Endothelial cell of umbilical vein (primary cell): ENCODE data around the gene TBC1D24. TPM values are rescaled to one million over a fixed set of nuclear protein-coding genes. Genes with fewer than 3 reads are reported as not detected.

Experiments
- BruUV-seq: library from RNA; stranded (reverse); fragments of 400-500 nt; replicated peaks from 2 replicates; lab custom pipeline; 2021; lab: Mats Ljungman, UMichigan
- CTCF ChIA-PET: fragments of 300-600, 350-600 bp; sonication (Branson Sonifier 250); formaldehyde crosslinking; loops from one replicate; lab custom pipeline; 2021; ENCODE audit warnings: antibody characterized with exemption, inconsistent platforms; lab: Charles Lee
- POLR2A ChIA-PET: fragments of 300-600, 350-600 bp; sonication (Branson Sonifier 250); formaldehyde crosslinking; loops from one replicate; lab custom pipeline; 2021; ENCODE audit warnings: antibody characterized with exemption, inconsistent platforms; lab: Charles Lee
- DNase-seq: peaks from one replicate; pipeline ENCODE4 v3.0.0-alpha.2; 2011; ENCODE audit warnings: low read depth, low spot score
- FAIRE-seq: peaks from 2 replicates; lab custom pipeline; 2011; peaks lifted over from hg19 to GRCh38; lab: Jason Lieb, UNC
- H2AFZ ChIP-seq: 2 replicates; pipeline ENCODE4 v1.6.0; 2012; ENCODE audit warnings: low read depth, low read length, control low read depth, inconsistent platforms
- H3K27ac ChIP-seq: 2 replicates; pipeline ENCODE4 v1.5.1; 2011; ENCODE audit warnings: low read depth, mild to moderate bottlenecking, control low read depth, low read length, moderate library complexity; ENCODE audit not compliant: insufficient read depth
- H3K27me3 ChIP-seq, 2 experiments: 2 replicates each; pipeline versions ENCODE4 v1.6.0 to v1.6.1; 2011; ENCODE audit warnings: low read length in 2 of 2, mixed read lengths in 1 of 2; ENCODE audit not compliant: control insufficient read depth in 2 of 2, insufficient read depth in 2 of 2
- H3K36me3 ChIP-seq, 2 experiments: 2 replicates in 1 of 2; 3 replicates in 1 of 2; pipeline ENCODE4 v1.5.1; 2011; ENCODE audit warnings: low read length in 2 of 2, mild to moderate bottlenecking in 1 of 2, moderate library complexity in 1 of 2; ENCODE audit not compliant: control insufficient read depth in 2 of 2, insufficient read depth in 2 of 2; ENCODE audit errors: extremely low read depth in 1 of 2
- H3K4me1 ChIP-seq: 3 replicates; pipeline ENCODE4 v1.5.1; 2011; ENCODE audit warnings: mild to moderate bottlenecking, low read length; ENCODE audit not compliant: control insufficient read depth, insufficient read depth; ENCODE audit errors: extremely low read depth
- H3K4me2 ChIP-seq: 2 replicates; pipeline ENCODE4 v1.6.1; 2011; ENCODE audit warnings: low read length, control low read depth, mixed read lengths; ENCODE audit not compliant: insufficient read depth
- H3K4me3 ChIP-seq, 3 experiments: fragments of 200-600 bp in 1 of 3; sonication (generic), shearing (Covaris generic) in 1 of 3; replicated peaks in 1 of 3; 2 replicates each; pipeline ENCODE4 v1.5.1; 2011 to 2016; ENCODE audit warnings: control low read depth in 3 of 3, low read length in 3 of 3, mild to moderate bottlenecking in 2 of 3, inconsistent platforms in 1 of 3, low read depth in 1 of 3, moderate library complexity in 1 of 3; ENCODE audit not compliant: insufficient read depth in 1 of 3
- H3K79me2 ChIP-seq: 2 replicates; pipeline ENCODE4 v1.6.0; 2012; ENCODE audit warnings: low read length, inconsistent platforms; ENCODE audit not compliant: control insufficient read depth, insufficient read depth
- H3K9ac ChIP-seq: replicated peaks from 2 replicates; pipeline ENCODE3; 2011; ENCODE audit warnings: low read length, control low read depth; ENCODE audit not compliant: insufficient read depth; ENCODE audit errors: extremely low read depth
- H3K9me1 ChIP-seq: replicated peaks from 3 replicates; pipeline ENCODE4 v1.6.0; 2011; ENCODE audit warnings: mild to moderate bottlenecking, low read length; ENCODE audit not compliant: control insufficient read depth, insufficient read depth; ENCODE audit errors: extremely low read depth
- H3K9me3 ChIP-seq: replicated peaks from 2 replicates; pipeline ENCODE4 v1.5.1; 2012; ENCODE audit warnings: low read length, inconsistent platforms; ENCODE audit not compliant: control insufficient read depth, insufficient read depth
- H4K20me1 ChIP-seq: replicated peaks from 2 replicates; pipeline ENCODE3; 2011; ENCODE audit warnings: mild to moderate bottlenecking, low read length; ENCODE audit not compliant: control insufficient read depth, insufficient read depth; ENCODE audit errors: extremely low read depth
- CTCF ChIP-seq, 2 donors: IDR thresholded peaks; 1 replicate in 1 of 2; 2 replicates in 1 of 2; pipeline ENCODE4 v1.5.1; 2011; ENCODE audit warnings: low read length in 2 of 2, mild to moderate bottlenecking in 2 of 2, moderate library complexity in 2 of 2, control low read depth in 1 of 2, inconsistent platforms in 1 of 2, low read depth in 1 of 2; ENCODE audit not compliant: insufficient read depth in 1 of 2; ENCODE audit errors: extremely low read depth in 1 of 2
- FOS ChIP-seq: IDR thresholded peaks from 2 replicates; pipeline ENCODE4 v1.6.1; 2011; ENCODE audit warnings: mild to moderate bottlenecking, low read length, moderate library complexity, borderline replicate concordance; ENCODE audit not compliant: insufficient read depth
- JUN ChIP-seq: IDR thresholded peaks from 2 replicates; pipeline ENCODE4 v1.6.1; 2011; ENCODE audit warnings: borderline replicate concordance, low read depth; ENCODE audit not compliant: insufficient read length, insufficient read depth
- MAX ChIP-seq: IDR thresholded peaks from 2 replicates; pipeline ENCODE4 v1.6.1; 2011; ENCODE audit not compliant: insufficient read depth, insufficient read length
- MYC ChIP-seq: IDR thresholded peaks from one replicate; pipeline ENCODE4 v1.6.1; 2011; ENCODE audit warnings: mild to moderate bottlenecking, low read depth, low read length
- dilution Hi-C: fragments of 300-500 bp; cut with MboI; formaldehyde crosslinking; loops from one replicate; pipeline ENCODE4 v1.15.0; 2019; ENCODE audit warnings: low sequenced_read_pairs; ENCODE audit not compliant: extremely low pct_ligation_motif_present
- intact Hi-C: fragments of 100-400 bp; cut with micrococcal nuclease; formaldehyde crosslinking; loops from one replicate; pipeline ENCODE4 v1.10.0; 2022
- polyA plus RNA-seq, 4 experiments: library from polyadenylated mRNA; depleted of rRNA in 3 of 4; stranded (reverse) in 3 of 4; unstranded in 1 of 4; fragments of >200 nt; gene quantifications; 2 replicates each; pipeline versions ENCODE4 v1.2.1 to v1.2.3, GENCODE V29; 2011 to 2012; ENCODE audit warnings: missing spikeins in 1 of 4
- total RNA-seq: library from RNA; stranded (reverse); gene quantifications from 2 replicates; pipeline ENCODE4 v1.2.3, GENCODE V29; 2021

The TBC1D24 gene
- total and polyA plus RNA-seq, 2 donors (not counting 3 experiments of a cell fraction or from before 2014, with no cell fraction given) = 8.1 to 22.8 TPM

GRCh38 chr16:2455081-2455845 is 19.7 kb upstream of the TBC1D24 start:
- intact Hi-C loops = no loop called here
- no peak overlapping the region for H3K4me2 ChIP-seq
- no peaks in the 10 kb centered on the region for H3K9me3 ChIP-seq
- H3K4me1 ChIP-seq = peaks cover 4% of the 10 kb centered on the region
- BruUV-seq = no TSS peak
- no peak overlapping the region for H3K9ac ChIP-seq
- H3K27me3 ChIP-seq = no peaks in the 10 kb centered on the region
- H3K9me1 ChIP-seq = no peaks in the 10 kb centered on the region
- POLR2A ChIA-PET = no interaction called here
- H3K27ac ChIP-seq = no peak overlapping the region
- peaks cover 27 to 30% of the 10 kb centered on the region in 2 experiments for H3K36me3 ChIP-seq
- no peaks in the 10 kb centered on the region for H3K79me2 ChIP-seq
- dilution Hi-C loops = no loop called here
- H4K20me1 ChIP-seq = no peaks in the 10 kb centered on the region
- H2AFZ ChIP-seq = no peak overlapping the region
- TF ChIP-seq MYC (no peak), CTCF (IDR thresholded peaks at IDR 0.05; ENCODE audit: extremely low read depth in 1 of 2, insufficient read depth in 1 of 2, low read depth in 1 of 2, low read length in 2 of 2) (no peak), FOS (no peak), MAX (no peak), JUN (no peak)
- CTCF ChIA-PET = interaction anchor here (0.5 to 0.8 kb wide), 2 partner anchors 125 to 1042 kb away, joined by 4 to 5 read pairs; no protein-coding TSS in a partner anchor
- DNase-seq = no peak
- no peak overlapping the region for H3K4me3 ChIP-seq
- FAIRE-seq = no peak
